ENCODE data around the gene TBCD.

TBCD gene

DNA sequence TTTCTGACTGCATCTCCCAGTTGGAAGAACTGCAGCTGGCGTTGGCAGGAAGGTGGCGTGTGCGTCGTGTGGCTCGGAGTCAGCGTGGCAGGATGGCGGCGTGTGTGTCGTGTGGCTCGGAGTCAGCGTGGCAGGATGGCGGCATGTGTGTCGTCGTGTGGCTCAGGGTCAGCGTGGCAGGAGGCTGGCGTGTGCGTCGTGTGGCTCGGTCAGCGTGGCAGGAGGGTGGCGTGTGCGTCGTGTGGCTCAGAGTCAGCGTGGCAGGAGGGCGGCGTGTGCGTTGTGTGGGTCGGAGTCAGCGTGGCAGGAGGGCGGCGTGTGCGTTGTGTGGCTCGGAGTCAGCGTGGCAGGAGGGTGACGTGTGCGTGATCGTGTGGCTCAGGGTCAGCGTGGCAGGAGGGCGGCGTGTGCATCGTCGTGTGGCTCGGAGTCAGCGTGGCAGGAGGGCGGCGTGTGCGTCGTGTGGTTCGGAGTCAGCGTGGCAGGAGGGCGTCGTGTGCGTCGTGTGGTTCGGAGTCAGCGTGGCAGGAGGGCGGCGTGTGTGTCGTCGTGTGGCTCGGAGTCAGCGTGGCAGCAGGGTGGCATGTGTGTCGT lies 49.6 kb downstream of the TBCD start:
- ChIA-PET CTCF (no interaction called here), POLR2A (no interaction called here)
- no peak overlapping the region for H3K4me3 ChIP-seq (ENCODE audit: low read depth, low read length)
- no peak for DNase-seq (ENCODE audit: low read depth, low spot score)
- TF ChIP-seq, protein P1, sequence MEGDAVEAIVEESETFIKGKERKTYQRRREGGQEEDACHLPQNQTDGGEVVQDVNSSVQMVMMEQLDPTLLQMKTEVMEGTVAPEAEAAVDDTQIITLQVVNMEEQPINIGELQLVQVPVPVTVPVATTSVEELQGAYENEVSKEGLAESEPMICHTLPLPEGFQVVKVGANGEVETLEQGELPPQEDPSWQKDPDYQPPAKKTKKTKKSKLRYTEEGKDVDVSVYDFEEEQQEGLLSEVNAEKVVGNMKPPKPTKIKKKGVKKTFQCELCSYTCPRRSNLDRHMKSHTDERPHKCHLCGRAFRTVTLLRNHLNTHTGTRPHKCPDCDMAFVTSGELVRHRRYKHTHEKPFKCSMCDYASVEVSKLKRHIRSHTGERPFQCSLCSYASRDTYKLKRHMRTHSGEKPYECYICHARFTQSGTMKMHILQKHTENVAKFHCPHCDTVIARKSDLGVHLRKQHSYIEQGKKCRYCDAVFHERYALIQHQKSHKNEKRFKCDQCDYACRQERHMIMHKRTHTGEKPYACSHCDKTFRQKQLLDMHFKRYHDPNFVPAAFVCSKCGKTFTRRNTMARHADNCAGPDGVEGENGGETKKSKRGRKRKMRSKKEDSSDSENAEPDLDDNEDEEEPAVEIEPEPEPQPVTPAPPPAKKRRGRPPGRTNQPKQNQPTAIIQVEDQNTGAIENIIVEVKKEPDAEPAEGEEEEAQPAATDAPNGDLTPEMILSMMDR (IDR thresholded peaks at IDR 0.05; ENCODE audit: insufficient read depth, low read length, missing control alignments), result no peak

DNA sequence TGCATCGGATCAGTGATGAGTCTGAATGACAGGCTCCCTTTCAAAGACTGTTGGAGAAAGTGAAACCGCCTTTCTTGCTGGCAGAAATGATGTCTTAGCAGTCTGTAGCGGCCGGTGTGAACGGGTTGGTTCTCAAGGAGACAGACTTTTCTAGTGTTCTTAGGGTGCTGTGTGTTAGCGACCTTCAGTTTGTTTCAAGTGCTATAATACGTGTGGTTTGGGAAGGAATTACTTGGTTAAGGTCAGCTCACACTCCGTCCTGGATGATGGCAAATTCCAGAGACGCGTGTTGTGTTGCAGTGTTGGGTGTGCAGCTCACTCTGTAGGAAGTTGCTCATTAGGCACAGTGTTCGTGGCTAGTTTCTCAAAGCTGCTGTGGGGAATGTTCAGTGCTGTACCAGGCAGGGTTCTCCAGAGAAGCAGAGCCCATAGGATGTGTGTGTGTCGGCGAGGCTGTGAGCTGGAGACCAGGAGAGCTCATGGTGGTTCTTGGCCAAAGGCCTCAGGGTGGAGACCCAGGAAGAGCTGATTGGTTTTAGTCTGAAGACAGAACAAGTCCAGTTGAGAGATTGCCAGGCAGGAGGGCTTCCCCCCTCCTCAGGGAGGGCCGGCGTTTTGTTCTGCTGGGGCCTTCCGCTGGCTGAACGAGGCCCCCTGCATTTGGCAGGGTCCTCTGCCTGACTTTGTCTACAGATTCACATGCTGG lies 50.4 kb downstream of the TBCD start:
- no peak overlapping the region for H3K4me3 ChIP-seq (ENCODE audit: low read depth, low read length)
- TF ChIP-seq, protein P1 (IDR thresholded peaks at IDR 0.05; ENCODE audit: insufficient read depth, low read length, missing control alignments), result no peak
- ChIA-PET CTCF (no interaction called here), POLR2A (no interaction called here)
- no peak for DNase-seq (ENCODE audit: low read depth, low spot score)

DNA sequence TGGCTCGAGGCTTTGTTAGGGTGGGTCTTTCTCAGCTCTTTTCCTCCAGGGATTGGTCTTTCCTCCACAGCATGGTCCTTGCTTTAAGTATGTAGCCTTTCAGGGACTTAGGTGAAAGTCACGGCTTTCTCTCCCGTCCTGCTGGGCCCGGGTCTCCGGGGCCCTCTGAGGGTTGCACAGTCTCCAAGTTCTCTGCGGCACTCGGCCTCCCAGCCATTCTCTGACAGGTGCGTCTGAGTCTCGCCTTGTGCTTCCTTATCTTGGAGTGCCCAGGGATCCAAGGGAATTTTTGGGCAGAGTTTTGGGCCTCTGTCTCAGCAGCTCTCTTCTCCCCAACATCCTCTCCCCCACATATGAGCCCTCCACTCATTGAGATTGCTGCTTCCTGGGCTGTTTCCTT lies 51.3 kb downstream of the TBCD start:
- ChIA-PET POLR2A (no interaction called here), CTCF (no interaction called here)
- H3K4me3 ChIP-seq (ENCODE audit: low read depth, low read length), result no peak overlapping the region
- TF ChIP-seq, protein P1 (IDR thresholded peaks at IDR 0.05; ENCODE audit: insufficient read depth, low read length, missing control alignments), result no peak
- DNase-seq (ENCODE audit: low read depth, low spot score), result no peak

DNA sequence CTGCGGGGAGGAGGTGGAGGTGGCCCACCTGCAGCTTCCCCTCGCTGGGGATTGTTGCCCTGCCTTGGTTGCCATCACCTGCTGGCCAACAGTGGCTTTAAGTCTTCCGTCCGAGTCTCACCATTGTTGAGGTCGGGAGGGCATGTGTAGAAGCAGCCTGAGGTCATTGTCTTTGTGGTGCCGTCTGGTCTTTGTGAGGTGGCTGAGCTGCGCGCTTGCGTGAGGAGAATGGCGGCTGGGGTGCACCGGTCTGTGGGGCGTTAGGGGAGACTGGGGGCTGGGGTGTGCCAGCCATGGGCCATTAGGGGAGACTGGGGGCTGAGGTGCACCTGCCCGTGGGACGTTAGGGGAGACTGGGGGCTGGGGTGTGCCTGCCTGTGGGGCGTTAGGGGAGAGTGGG lies 51.7 kb downstream of the TBCD start:
- POLR2A ChIA-PET, result no interaction called here
- CTCF ChIA-PET, result no interaction called here
- H3K4me3 ChIP-seq (ENCODE audit: low read depth, low read length), result no peak overlapping the region
- DNase-seq (ENCODE audit: low read depth, low spot score), result no peak
- TF ChIP-seq, protein P1 (IDR thresholded peaks at IDR 0.05; ENCODE audit: insufficient read depth, low read length, missing control alignments), result no peak

DNA sequence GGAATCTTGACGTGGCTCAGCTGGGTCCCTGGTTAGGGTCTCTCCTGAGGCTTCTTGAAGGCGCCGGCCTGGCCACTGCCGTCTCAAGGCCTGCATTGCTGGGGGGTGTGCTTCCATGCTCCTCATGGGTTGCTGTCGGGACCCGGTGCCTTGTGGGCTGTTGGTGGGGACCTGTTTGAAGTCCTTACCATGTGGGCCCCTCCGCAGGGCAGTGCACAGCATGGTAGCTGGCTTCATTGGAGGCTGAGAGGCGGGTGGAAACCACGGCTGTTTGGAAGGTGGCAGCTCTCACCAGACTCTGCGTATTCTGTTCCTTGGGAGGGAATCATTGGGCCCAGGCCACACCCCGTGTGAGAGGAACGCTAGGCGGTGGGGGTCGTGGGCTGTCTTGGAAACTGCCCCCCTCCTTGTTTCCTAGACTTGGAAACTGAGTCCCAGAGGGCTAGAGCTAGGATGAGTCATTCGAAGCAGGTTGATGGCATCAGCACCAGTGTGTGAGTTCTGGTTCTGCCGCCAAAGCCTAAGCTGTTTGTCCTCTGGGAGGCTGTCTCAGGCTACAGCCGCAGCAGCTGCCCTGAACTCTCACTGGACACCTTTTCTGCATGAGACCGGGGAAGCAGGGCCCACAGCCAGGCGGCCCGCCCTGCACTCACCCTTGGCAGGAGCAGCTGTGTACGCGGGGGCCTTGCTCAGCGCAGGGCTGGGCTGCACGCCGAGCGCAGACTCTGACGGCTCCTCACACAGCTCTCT lies 52.8 kb downstream of the TBCD start:
- CTCF ChIA-PET, result no interaction called here
- DNase-seq (ENCODE audit: low read depth, low spot score), result no peak
- POLR2A ChIA-PET, result no interaction called here
- TF ChIP-seq, protein P1 (IDR thresholded peaks at IDR 0.05; ENCODE audit: insufficient read depth, low read length, missing control alignments), result no peak
- no peak overlapping the region for H3K4me3 ChIP-seq (ENCODE audit: low read depth, low read length)

DNA sequence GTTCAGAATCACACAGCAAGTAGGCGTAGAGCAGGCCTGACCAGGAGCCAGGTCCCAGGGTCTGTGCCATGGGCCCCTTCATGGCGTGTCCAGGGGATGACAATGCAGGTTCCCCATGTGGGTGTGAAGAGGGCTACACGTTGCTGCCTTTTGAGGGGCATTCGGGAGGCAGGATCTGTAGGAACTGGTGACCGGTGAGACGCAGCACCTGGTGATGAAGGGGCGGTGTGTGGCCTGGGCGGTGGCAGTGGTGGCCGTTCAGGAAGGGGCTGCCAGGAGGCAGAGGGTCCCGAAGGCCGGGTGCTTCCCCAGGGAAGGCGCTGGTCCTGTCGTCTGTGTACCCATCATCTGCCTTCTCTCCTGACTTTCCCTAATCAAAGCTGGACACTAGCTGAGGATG lies 53.4 kb downstream of the TBCD start:
- POLR2A ChIA-PET, result no interaction called here
- DNase-seq (ENCODE audit: low read depth, low spot score), result no peak
- TF ChIP-seq, protein P1 (IDR thresholded peaks at IDR 0.05; ENCODE audit: insufficient read depth, low read length, missing control alignments), result no peak
- CTCF ChIA-PET, result no interaction called here
- no peak overlapping the region for H3K4me3 ChIP-seq (ENCODE audit: low read depth, low read length)
